ENCODE data around the gene CXCL17. TPM values are rescaled to one million over a fixed set of nuclear protein-coding genes. Genes with fewer than 3 reads are reported as not detected.

CXCL17 gene
- total RNA-seq, 1 donor from 2014 or later: not detected

DNA sequence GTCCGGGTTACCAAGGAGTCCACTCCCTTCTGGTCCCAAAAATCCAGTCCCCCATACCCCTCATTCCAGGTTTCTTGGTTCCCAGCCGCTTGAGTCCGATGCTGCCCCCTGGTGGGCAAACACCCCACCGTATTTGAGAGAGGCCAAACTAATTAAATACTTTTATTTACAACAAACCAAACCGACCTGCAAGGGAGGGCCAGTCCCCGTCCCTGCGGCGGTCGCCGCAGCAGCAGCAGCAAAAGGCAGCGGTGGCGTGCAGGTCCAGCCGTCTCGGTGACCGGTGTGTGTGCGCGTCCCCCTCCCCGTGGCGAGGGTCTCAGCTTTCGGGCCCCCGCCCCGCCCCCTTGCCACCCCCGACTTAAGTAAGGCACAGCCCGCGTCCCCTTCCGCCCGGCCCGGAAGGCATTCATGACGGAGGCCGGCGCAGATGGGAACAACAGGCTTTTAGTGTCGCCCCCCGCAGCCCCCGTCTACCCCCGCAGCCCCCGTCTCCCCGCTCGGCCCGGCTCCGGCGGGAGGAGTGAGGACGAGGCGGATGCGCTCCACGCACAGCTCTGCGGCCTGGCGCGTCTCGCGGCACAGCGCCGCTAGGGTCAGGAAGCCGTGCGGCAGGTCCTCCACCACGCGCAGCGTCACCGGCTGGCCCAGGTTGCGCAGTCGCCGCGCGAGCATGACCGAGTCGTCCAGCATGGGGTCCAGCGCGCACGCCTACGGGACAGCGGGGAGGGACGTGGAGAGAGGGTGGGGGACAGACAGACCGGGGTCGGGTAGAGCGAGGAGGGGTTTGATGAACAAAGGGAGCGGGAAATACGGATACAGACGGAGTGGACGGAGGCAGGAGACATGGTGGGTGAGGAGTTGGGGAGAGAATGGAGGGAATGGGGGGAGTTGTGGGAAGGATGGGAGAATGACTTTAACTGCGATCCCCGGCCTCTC lies 41.1 kb downstream of the CXCL17 start:
- DNase-seq (ENCODE audit: low read depth in 2 of 2): peak; percentile 80 to 88

GRCh38 chr19:42400404-42400803 lies 42.3 kb downstream of the CXCL17 start:
- no peak for DNase-seq (ENCODE audit: low read depth in 2 of 2)

GRCh38 chr19:42397263-42398166 lies 45.2 kb downstream of the CXCL17 start:
- peak in 1 of 2 donors; percentile 28 for DNase-seq (ENCODE audit: low read depth in 2 of 2)

DNA sequence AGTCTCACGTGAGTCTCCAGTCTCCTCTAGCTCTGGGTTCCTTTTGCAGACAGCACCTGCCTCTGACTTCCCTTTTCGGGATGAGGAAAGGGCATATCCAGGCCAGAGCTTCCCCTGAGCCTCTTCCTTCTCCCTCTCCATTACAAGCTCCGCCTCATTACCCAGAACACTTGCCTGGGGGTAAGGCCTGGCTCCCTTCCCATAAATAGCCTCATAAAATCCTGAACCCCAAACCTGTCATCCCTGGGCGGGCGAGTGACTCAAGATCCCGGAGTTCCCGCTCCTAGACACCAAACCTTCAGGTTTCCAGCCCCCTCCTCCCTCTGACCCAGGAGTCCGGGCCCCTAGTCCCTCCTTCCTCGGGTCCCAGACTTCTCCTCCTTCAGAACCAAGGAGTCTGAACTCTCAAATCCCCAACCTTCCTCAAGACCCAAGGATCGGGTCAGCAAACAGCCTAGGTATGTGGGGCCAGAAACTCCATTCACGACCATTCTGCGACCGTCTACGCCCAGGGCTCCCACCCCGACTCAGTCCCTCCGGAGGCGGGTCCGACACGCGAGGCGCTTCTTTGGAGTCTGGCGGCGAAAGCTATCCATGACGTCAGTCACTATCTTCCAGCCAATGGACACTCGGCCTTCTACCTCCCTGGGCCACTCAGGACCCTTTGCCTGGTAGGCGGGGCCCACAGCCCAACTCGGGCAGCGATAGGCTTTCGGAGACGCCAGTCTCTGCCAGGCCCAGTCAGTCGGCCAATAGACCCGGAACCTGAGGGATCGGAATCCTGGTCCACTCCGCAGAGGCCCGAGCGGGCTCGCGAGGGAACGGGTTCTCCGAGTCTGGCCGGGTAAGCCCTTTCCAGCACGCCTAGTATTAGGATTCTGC lies 46.1 kb downstream of the CXCL17 start:
- peak; percentile 99 for DNase-seq (ENCODE audit: low read depth in 2 of 2)

GRCh38 chr19:42394751-42395150 lies 48.0 kb downstream of the CXCL17 start:
- peak in 1 of 2 donors; percentile 41 for DNase-seq (ENCODE audit: low read depth in 2 of 2)

DNA sequence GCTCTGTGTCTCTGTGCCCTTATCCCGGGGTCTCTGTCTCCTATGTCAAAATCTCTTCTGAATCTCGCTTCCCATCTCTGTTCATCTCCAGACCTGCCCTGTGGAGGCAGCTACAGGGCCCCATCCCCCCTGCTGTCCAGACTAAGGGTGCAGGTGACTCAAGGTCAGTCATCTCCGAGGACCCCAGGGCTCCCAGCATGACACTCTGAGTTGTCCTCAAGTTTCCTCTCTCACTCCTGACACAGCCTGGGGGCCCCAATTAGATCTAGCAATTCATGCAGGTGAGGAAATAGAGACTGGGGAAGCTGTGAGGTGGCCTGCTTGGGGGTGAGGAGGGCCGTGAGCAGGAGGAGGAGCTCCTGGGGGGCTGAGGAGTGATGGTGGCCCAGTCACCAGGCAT lies 50.6 kb downstream of the CXCL17 start:
- DNase-seq (ENCODE audit: low read depth in 2 of 2): no peak

DNA sequence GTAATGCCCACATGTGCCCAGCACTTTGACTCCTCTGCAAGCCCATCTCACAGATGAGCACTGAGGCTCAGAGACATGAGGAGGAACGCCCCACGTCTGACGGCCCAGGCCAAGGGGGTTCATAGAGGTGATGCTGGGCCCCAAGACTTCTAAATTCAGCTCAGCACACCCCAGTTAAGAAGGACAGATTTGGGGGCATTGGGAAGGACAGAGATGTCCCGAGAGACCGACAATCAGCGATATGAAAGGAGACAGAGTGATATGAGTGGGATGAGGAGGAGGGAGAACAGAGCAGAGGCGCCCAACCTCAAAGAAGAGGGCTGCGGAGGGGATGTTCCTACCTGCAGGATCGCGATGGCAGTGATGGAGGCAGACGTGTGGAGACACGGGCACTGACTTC lies 52.8 kb downstream of the CXCL17 start, which contains the start of gene CNFN:
CNFN (minus strand) TSS at position 399 of the 400 bp plus-strand sequence. CDS start 1,260 bp downstream, outside the sequence.
- DNase-seq (ENCODE audit: low read depth in 2 of 2): no peak

DNA sequence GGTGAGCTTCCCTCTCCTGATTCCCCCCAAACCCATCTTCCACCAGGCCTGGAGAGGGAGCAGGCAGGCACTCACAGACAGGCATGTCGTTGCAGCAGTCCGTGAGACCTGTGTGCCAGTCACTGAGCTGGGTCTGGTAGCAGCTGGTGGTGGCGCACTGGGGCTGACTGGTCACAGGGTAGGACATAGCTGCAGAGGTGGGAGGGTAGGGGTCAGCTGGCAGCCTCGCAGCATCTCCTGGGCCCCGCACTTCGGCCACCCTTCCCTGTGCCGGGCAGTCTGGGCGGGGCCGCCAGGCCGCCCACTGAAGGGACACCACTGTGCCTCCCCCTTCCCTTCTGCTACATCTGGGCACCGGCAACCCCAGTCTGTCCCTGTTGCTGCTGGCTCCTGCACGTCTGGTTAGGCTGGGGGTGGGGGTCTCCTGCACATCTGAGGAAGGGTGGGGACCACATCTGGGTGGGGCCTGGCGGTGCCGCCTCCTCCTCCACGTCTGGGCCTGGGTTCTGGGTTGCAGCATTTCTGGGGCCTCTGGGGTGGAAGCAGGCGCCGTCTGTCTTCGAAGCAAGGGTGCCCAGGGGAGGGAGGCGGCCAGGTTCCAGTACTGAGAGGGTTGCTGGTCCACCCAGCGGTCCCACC lies 53.8 kb downstream of the CXCL17 start:
- DNase-seq (ENCODE audit: low read depth in 2 of 2): no peak

- peak; percentile 14 to 38 for DNase-seq (ENCODE audit: low read depth in 2 of 2)
Measured at GRCh38 chr19:42386974-42387707, 55.6 kb downstream of the CXCL17 start.

- no peak for DNase-seq (ENCODE audit: low read depth in 2 of 2)
Measured at GRCh38 chr19:42380155-42380554, 62.6 kb downstream of the CXCL17 start.

Other genes with a start within 250 kb of the CXCL17 start
- gene DEDD2, start 225.3 kb downstream of the CXCL17 start, total RNA-seq: 15.0 and 18.3 TPM in 2 replicates
- gene ZNF526, start 222.6 kb downstream of the CXCL17 start, total RNA-seq: 4.6 and 6.5 TPM in 2 replicates
- gene GSK3A, start 200.3 kb downstream of the CXCL17 start, total RNA-seq: 8.3 and 11.3 TPM in 2 replicates
- gene ERF, start 187.8 kb downstream of the CXCL17 start, total RNA-seq: 17.9 and 19.2 TPM in 2 replicates
- 9.3 and 10.0 TPM in 2 replicates for gene CIC, start 173.7 kb downstream of the CXCL17 start, total RNA-seq
- 0.20 and 0.44 TPM in 2 replicates for gene PRR19, start 140.8 kb downstream of the CXCL17 start, total RNA-seq
- gene PAFAH1B3, start 140.3 kb downstream of the CXCL17 start, total RNA-seq: 26.8 and 29.6 TPM in 2 replicates
- gene TMEM145, start 129.6 kb downstream of the CXCL17 start, total RNA-seq: not detected in 2 replicates
- 17.7 and 25.0 TPM in 2 replicates for gene MEGF8, start 117.3 kb downstream of the CXCL17 start, total RNA-seq
- gene CNFN, start 52.6 kb downstream of the CXCL17 start, total RNA-seq: not detected in 2 replicates
- 2.6 and 3.9 TPM in 2 replicates for gene LIPE, start 15.6 kb downstream of the CXCL17 start, total RNA-seq
- 11.1 and 36.9 TPM in 2 replicates for gene CEACAM1, start 85.5 kb upstream of the CXCL17 start, total RNA-seq
- not detected in 2 replicates for gene CEACAM8, start 152.0 kb upstream of the CXCL17 start, total RNA-seq